Endothelial cell (in vitro differentiated cells): Measurements from ENCODE around the gene ITPRIPL2. TPM values are rescaled to one million over a fixed set of nuclear protein-coding genes. Genes with fewer than 3 reads are reported as not detected.

Experiments used
- DNase-seq: peaks from one replicate; pipeline ENCODE4 v3.0.0; 2021; ENCODE audit warnings: low spot score
- H3K27ac Mint-ChIP-seq: one replicate; pipeline ENCODE4 v1.8.0; 2021; ENCODE audit warnings: mixed read lengths, inconsistent platforms; ENCODE audit not compliant: unreplicated experiment
- H3K27me3 Mint-ChIP-seq: one replicate; pipeline ENCODE4 v1.8.0; 2021; ENCODE audit warnings: mild to moderate bottlenecking, moderate library complexity, mixed read lengths, inconsistent platforms; ENCODE audit not compliant: unreplicated experiment
- H3K36me3 Mint-ChIP-seq: one replicate; pipeline ENCODE4 v1.8.0; 2021; ENCODE audit warnings: mild to moderate bottlenecking, low read depth, mixed read lengths, inconsistent platforms; ENCODE audit not compliant: unreplicated experiment
- H3K4me1 Mint-ChIP-seq: one replicate; pipeline ENCODE4 v1.8.0; 2021; ENCODE audit warnings: mild to moderate bottlenecking, mixed read lengths, inconsistent platforms; ENCODE audit not compliant: unreplicated experiment
- H3K4me3 Mint-ChIP-seq: one replicate; pipeline ENCODE4 v1.8.0; 2021; ENCODE audit warnings: mild to moderate bottlenecking, mixed read lengths, inconsistent platforms; ENCODE audit not compliant: unreplicated experiment
- H3K9me3 Mint-ChIP-seq: one replicate; pipeline ENCODE4 v1.8.0; 2021; ENCODE audit warnings: mixed read lengths, inconsistent platforms; ENCODE audit not compliant: unreplicated experiment
- CTCF ChIP-seq: fragments of 200-600 bp; sonication (generic); IDR thresholded peaks from one replicate; pipeline ENCODE4 v1.5.0; 2021; ENCODE audit warnings: antibody characterized with exemption; ENCODE audit not compliant: unreplicated experiment
- total RNA-seq: library from RNA; stranded (reverse); fragmentation: NEBNext Ultra II Directional; extraction: Animal tissue kit (Norgen Biotek cat#: 25700); gene quantifications from one replicate; pipeline ENCODE4 v1.2.1, GENCODE V29; 2021; ENCODE audit not compliant: unreplicated experiment

ITPRIPL2 gene
- total RNA-seq, 1 donor from 2014 or later: 65.1 TPM

GRCh38 chr16:19106625-19107020 is 7.1 kb upstream of the ITPRIPL2 start:
- no peak overlapping the region for H3K4me3 Mint-ChIP-seq
- DNase-seq: no peak
- no peak overlapping the region for H3K27ac Mint-ChIP-seq
- no peak for TF ChIP-seq CTCF
- H3K27me3 Mint-ChIP-seq: peaks cover 6% of the 10 kb centered on the region
- H3K4me1 Mint-ChIP-seq: peaks cover 7% of the 10 kb centered on the region
- H3K9me3 Mint-ChIP-seq: no peaks in the 10 kb centered on the region
- no peaks in the 10 kb centered on the region for H3K36me3 Mint-ChIP-seq

GRCh38 chr16:19108409-19109287 is 5.1 kb upstream of the ITPRIPL2 start:
- H3K27ac Mint-ChIP-seq: no peak overlapping the region
- H3K4me3 Mint-ChIP-seq: no peak overlapping the region
- H3K27me3 Mint-ChIP-seq: peaks cover 12% of the 10 kb centered on the region
- no peak for DNase-seq
- H3K9me3 Mint-ChIP-seq: no peaks in the 10 kb centered on the region
- no peaks in the 10 kb centered on the region for H3K36me3 Mint-ChIP-seq
- peaks cover 13% of the 10 kb centered on the region for H3K4me1 Mint-ChIP-seq
- no peak for TF ChIP-seq CTCF

GRCh38 chr16:19109288-19109664 is 4.5 kb upstream of the ITPRIPL2 start:
- Mint-ChIP-seq H3K4me3 (no peak overlapping the region), H3K9me3 (no peaks in the 10 kb centered on the region), H3K36me3 (no peaks in the 10 kb centered on the region), H3K27me3 (peaks cover 11% of the 10 kb centered on the region), H3K27ac (no peak overlapping the region), H3K4me1 (peaks cover 13% of the 10 kb centered on the region)
- no peak for TF ChIP-seq CTCF
- DNase-seq: no peak

GRCh38 chr16:19110537-19111360 is 3.0 kb upstream of the ITPRIPL2 start:
- Mint-ChIP-seq H3K9me3 (no peaks in the 10 kb centered on the region), H3K27me3 (peaks cover 14% of the 10 kb centered on the region), H3K4me1 (peaks cover 17% of the 10 kb centered on the region), H3K4me3 (no peak overlapping the region), H3K36me3 (no peaks in the 10 kb centered on the region), H3K27ac (no peak overlapping the region)
- DNase-seq: no peak
- TF ChIP-seq CTCF: no peak

- no peak overlapping the region for H3K27ac Mint-ChIP-seq
- H3K4me1 Mint-ChIP-seq: peaks cover 23% of the 10 kb centered on the region
- DNase-seq: no peak
- H3K27me3 Mint-ChIP-seq: peaks cover 14% of the 10 kb centered on the region
- no peak for TF ChIP-seq CTCF
- peaks cover 5% of the 10 kb centered on the region for H3K36me3 Mint-ChIP-seq
- peak overlapping the region; percentile 18 for H3K4me3 Mint-ChIP-seq
- H3K9me3 Mint-ChIP-seq: no peaks in the 10 kb centered on the region
These were observed 1.7 kb upstream of the ITPRIPL2 start for GRCh38 chr16:19112099-19112407.
